ENCODE results near the gene KCNJ1. TPM values are rescaled to one million over a fixed set of nuclear protein-coding genes. Genes with fewer than 3 reads are reported as not detected.

Gene KCNJ1
- total RNA-seq, 1 donor from 2014 or later: 0.41 TPM

GRCh38 chr11:128891913-128892398 is 24.9 kb upstream of the KCNJ1 start:
- Histone ChIP-seq H3K4me1 (peaks cover 34% of the 10 kb centered on the region), H3K9ac (no peak overlapping the region), H3K36me3 (no peaks in the 10 kb centered on the region), H3K4me2 (peak overlapping the region; percentile 98), H2AFZ (replicated peaks) (no peak overlapping the region), H4K20me1 (ENCODE audit: low read depth) (peaks cover 34% of the 10 kb centered on the region), H3K27ac (no peak overlapping the region), H3K79me2 (ENCODE audit: low read depth) (no peaks in the 10 kb centered on the region), H3F3A (ENCODE audit: low read depth) (peaks cover 35% of the 10 kb centered on the region), H3K9me3 (ENCODE audit: low read depth) (no peaks in the 10 kb centered on the region), H3K27me3 (peaks cover 84% of the 10 kb centered on the region), H3K4me3 (peak overlapping the region; percentile 60)
- H3K4me3 Mint-ChIP-seq: peak overlapping the region; percentile 82
- H3K4me1 Mint-ChIP-seq: peaks cover 38% of the 10 kb centered on the region
- no peaks in the 10 kb centered on the region for H3K36me3 Mint-ChIP-seq
- DNase-seq (ENCODE audit: low spot score): peak; percentile 49
- peaks cover 33% of the 10 kb centered on the region for H3K27me3 Mint-ChIP-seq (ENCODE audit: insufficient read depth, low read depth)
- no peak for TF ChIP-seq EZH2 (IDR thresholded peaks at IDR 0.05)
- TF ChIP-seq EZH2phosphoT487 (IDR thresholded peaks at IDR 0.05): no peak
- no peak for TF ChIP-seq CTCF (IDR thresholded peaks at IDR 0.05)
- no peaks in the 10 kb centered on the region for H3K9me3 Mint-ChIP-seq
- no peak overlapping the region for H3K27ac Mint-ChIP-seq

DNA sequence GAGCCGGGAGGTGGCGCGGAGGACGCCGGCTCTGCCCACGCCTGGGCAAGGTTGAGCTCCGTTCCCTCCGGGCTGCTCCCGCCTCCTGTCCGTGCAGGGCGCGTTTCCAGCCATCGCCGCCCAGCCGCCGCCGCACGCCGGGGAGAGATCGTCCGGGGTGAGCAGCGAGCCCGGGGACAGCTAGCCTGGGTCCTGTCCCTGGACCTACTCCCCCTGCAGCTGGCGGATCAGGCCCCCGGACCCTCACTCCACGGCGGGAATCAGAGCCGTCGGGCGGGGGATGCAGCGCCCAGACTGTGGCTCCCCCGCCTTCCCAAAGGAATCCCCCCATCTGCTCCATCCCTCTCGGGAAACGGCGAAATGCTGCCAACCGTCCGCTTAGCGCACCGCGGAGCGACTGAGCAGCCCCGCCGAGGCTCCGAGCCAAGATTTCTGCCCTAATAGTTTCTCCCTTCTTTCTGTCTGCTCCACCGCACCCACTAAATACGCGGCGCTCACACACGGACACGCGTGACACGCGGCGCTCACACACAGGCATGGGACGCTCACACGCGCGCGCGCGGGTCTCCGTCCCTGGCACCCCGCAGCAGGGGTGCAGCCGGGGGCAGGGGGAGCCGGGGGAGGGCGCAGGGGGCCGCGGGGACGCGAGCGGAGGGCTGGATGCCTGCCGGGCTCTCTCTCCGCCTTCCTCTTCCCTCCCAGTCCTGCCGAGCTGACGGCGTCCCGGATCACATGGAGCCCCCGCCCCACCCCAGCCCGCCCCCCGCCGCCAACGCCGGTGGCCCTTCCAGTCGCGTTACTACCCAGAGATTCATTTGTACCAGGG is 23.7 kb upstream of the KCNJ1 start, which contains the start of gene KCNJ5:
TSS of gene KCNJ5 (plus strand) at position 814 of the 826 bp plus-strand sequence. CDS start 19,918 bp downstream, outside the sequence.
- Histone ChIP-seq H3K4me2 (peak within 1 kb of the TSS; percentile 98), H4K20me1 (ENCODE audit: low read depth) (peaks cover 34% of the 10 kb centered on the region), H3K79me2 (ENCODE audit: low read depth) (no peaks in the 10 kb centered on the region), H3K27me3 (peaks cover 84% of the 10 kb centered on the region), H3K9me3 (ENCODE audit: low read depth) (no peaks in the 10 kb centered on the region), H3K4me3 (peak within 1 kb of the TSS; percentile 60), H3F3A (ENCODE audit: low read depth) (peaks cover 35% of the 10 kb centered on the region), H2AFZ (replicated peaks) (peak within 1 kb of the TSS; percentile 45), H3K9ac (no peak within 1 kb of the TSS), H3K36me3 (no peaks in the 10 kb centered on the region), H3K4me1 (peaks cover 34% of the 10 kb centered on the region), H3K27ac (no peak within 1 kb of the TSS)
- Mint-ChIP-seq H3K4me3 (peak within 1 kb of the TSS; percentile 88), H3K9me3 (no peaks in the 10 kb centered on the region), H3K27me3 (ENCODE audit: insufficient read depth, low read depth) (peaks cover 34% of the 10 kb centered on the region), H3K4me1 (peaks cover 38% of the 10 kb centered on the region), H3K27ac (no peak within 1 kb of the TSS), H3K36me3 (no peaks in the 10 kb centered on the region)
- DNase-seq (ENCODE audit: low spot score): peak; percentile 72
- peak; percentile 65 for TF ChIP-seq EZH2 (IDR thresholded peaks at IDR 0.05)
- TF ChIP-seq EZH2phosphoT487 (IDR thresholded peaks at IDR 0.05): no peak

GRCh38 chr11:128890216-128890542 is 23.1 kb upstream of the KCNJ1 start:
- Histone ChIP-seq H3K4me2 (peak overlapping the region; percentile 98), H3K27ac (no peak overlapping the region), H3K36me3 (no peaks in the 10 kb centered on the region), H3K9ac (no peak overlapping the region), H3K9me3 (ENCODE audit: low read depth) (no peaks in the 10 kb centered on the region), H3F3A (ENCODE audit: low read depth) (peaks cover 35% of the 10 kb centered on the region), H2AFZ (replicated peaks) (peak overlapping the region; percentile 45), H4K20me1 (ENCODE audit: low read depth) (peaks cover 34% of the 10 kb centered on the region), H3K79me2 (ENCODE audit: low read depth) (no peaks in the 10 kb centered on the region), H3K4me3 (peak overlapping the region; percentile 60), H3K4me1 (peaks cover 34% of the 10 kb centered on the region), H3K27me3 (peaks cover 86% of the 10 kb centered on the region)
- no peak for DNase-seq (ENCODE audit: low spot score)
- Mint-ChIP-seq H3K27ac (no peak overlapping the region), H3K4me1 (peaks cover 38% of the 10 kb centered on the region), H3K36me3 (no peaks in the 10 kb centered on the region), H3K4me3 (peak overlapping the region; percentile 88), H3K27me3 (ENCODE audit: insufficient read depth, low read depth) (peaks cover 34% of the 10 kb centered on the region), H3K9me3 (no peaks in the 10 kb centered on the region)
- TF ChIP-seq EZH2 (IDR thresholded peaks at IDR 0.05) (no peak), CTCF (IDR thresholded peaks at IDR 0.05) (peak; percentile 4)

Measured in neural progenitor cell (in vitro differentiated cells).